Amniotic epithelial cell (primary cell): ENCODE results near the gene LHX6.
A peak's percentile ranks its signal among the peaks of the same experiment; 100 is the strongest.

ENCODE experiments used
- DNase-seq: peaks from one replicate; pipeline ENCODE4 v3.0.0-alpha.2; 2010; ENCODE audit warnings: low read depth

The LHX6 gene

GRCh38 chr9:122190597-122191381 lies 38.0 kb downstream of the LHX6 start:
- DNase-seq: no peak

GRCh38 chr9:122188369-122188768 lies 40.4 kb downstream of the LHX6 start:
- DNase-seq: no peak

- no peak for DNase-seq
These were observed 41.8 kb downstream of the LHX6 start for GRCh38 chr9:122186777-122187470.

GRCh38 chr9:122186301-122186700 lies 42.5 kb downstream of the LHX6 start:
- no peak for DNase-seq

GRCh38 chr9:122184551-122184950 lies 44.2 kb downstream of the LHX6 start:
- DNase-seq: no peak

GRCh38 chr9:122183501-122183900 lies 45.3 kb downstream of the LHX6 start:
- no peak for DNase-seq

GRCh38 chr9:122180633-122181032 lies 48.1 kb downstream of the LHX6 start:
- DNase-seq: peak; percentile 89

- no peak for DNase-seq
These were observed 49.1 kb downstream of the LHX6 start for GRCh38 chr9:122179690-122180074.

GRCh38 chr9:122179054-122179689 lies 49.6 kb downstream of the LHX6 start:
- DNase-seq: no peak

- DNase-seq: no peak
These were observed 51.8 kb downstream of the LHX6 start for GRCh38 chr9:122176916-122177315.

- no peak for DNase-seq
These were observed 55.1 kb downstream of the LHX6 start for GRCh38 chr9:122173670-122174069.

GRCh38 chr9:122172131-122172530 lies 56.6 kb downstream of the LHX6 start:
- no peak for DNase-seq

- DNase-seq: peak; percentile 18
These were observed 60.4 kb downstream of the LHX6 start for GRCh38 chr9:122168356-122168755.

GRCh38 chr9:122164286-122164685 lies 64.5 kb downstream of the LHX6 start:
- DNase-seq: no peak

GRCh38 chr9:122162415-122162814 lies 66.3 kb downstream of the LHX6 start:
- DNase-seq: no peak

- DNase-seq: no peak
These were observed 68.9 kb downstream of the LHX6 start for GRCh38 chr9:122159925-122160246.

GRCh38 chr9:122159026-122159924 lies 69.5 kb downstream of the LHX6 start, which contains the start of the genes MORN5 and NDUFA8:
MORN5 (plus strand) TSS chr9:122159908; CDS start chr9:122159973, 65 bp downstream.
NDUFA8 (minus strand) TSS chr9:122159779; CDS start chr9:122159677, 102 bp downstream.
- peak; percentile 91 for DNase-seq

GRCh38 chr9:122158202-122158601 lies 70.6 kb downstream of the LHX6 start:
- DNase-seq: peak; percentile 50

GRCh38 chr9:122155796-122156195 lies 73.0 kb downstream of the LHX6 start:
- peak; percentile 35 for DNase-seq
